ENCODE results near the gene CIART. TPM values are rescaled to one million over a fixed set of nuclear protein-coding genes. Genes with fewer than 3 reads are reported as not detected.
"Not testable (repeated sequence)": the region's sequence is repeated elsewhere in the genome, so short reads cannot be mapped to it uniquely, and the experiment has no call there.

CIART gene
- total RNA-seq, 4 donors from 2014 or later = 2.9 to 7.9 (median 5.4) TPM

DNA sequence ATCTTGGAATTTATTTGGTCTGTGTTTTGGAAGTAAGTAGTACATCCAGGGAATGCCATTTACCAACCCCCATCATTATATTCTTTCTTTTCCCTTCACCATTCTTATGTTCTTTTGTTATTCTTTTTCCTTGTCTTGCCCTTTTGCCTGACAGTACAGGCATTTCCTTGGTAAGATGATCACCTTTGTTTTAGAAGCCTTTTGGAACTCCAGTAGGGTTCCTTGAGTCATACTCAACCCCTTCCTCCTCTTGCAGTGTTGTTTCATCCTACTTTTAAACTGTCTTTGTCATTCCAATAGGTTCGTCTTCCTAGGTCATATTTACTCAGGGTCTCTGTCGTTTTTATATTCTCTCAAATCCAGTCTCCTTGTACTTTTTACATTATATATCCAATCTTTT is 20.5 kb downstream of the CIART start:
- peaks cover 15% of the 10 kb centered on the region in 2 donors for H3K36me3 ChIP-seq
- TF ChIP-seq, protein P1, sequence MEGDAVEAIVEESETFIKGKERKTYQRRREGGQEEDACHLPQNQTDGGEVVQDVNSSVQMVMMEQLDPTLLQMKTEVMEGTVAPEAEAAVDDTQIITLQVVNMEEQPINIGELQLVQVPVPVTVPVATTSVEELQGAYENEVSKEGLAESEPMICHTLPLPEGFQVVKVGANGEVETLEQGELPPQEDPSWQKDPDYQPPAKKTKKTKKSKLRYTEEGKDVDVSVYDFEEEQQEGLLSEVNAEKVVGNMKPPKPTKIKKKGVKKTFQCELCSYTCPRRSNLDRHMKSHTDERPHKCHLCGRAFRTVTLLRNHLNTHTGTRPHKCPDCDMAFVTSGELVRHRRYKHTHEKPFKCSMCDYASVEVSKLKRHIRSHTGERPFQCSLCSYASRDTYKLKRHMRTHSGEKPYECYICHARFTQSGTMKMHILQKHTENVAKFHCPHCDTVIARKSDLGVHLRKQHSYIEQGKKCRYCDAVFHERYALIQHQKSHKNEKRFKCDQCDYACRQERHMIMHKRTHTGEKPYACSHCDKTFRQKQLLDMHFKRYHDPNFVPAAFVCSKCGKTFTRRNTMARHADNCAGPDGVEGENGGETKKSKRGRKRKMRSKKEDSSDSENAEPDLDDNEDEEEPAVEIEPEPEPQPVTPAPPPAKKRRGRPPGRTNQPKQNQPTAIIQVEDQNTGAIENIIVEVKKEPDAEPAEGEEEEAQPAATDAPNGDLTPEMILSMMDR (IDR thresholded peaks at IDR 0.05) = no peak
- TF ChIP-seq POLR2A (IDR thresholded peaks at IDR 0.05) = no peak
- WGBS, 2 donors = 82 to 87% methylated on average over 2 of the region's 2 CpGs
- DNase-seq = no peak
- H3K9me3 ChIP-seq = no peaks in the 10 kb centered on the region
- H3K4me3 ChIP-seq (replicated peaks in 1 of 3) = no peak overlapping the region
- no peaks in the 10 kb centered on the region for H3K27me3 ChIP-seq
- H3K4me1 ChIP-seq = no peaks in the 10 kb centered on the region
- no peak overlapping the region for H3K27ac ChIP-seq
- intact Hi-C loops (cut with DNase I) = no loop called here

DNA sequence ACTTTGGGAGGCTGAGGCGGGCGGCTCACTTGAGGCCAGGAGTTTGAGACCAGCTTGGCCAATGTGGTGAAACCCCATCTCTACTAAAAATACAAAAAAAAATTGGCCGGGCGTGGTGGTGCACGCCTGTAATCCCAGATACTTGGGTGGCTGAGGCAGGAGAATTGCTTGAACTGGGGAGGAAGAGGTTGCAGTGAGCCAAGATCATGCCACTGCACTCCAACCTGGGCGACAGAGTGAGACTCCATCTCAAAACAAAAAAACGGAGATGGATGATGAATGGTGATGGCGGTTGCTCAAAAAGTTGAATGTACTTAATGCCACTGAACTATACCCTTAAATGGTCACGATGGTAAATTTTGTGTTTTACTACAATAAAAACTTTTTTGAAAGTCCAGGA is 26.2 kb downstream of the CIART start:
- H3K27me3 ChIP-seq; H3K9me3 ChIP-seq; H3K4me3 ChIP-seq (replicated peaks in 1 of 3); intact Hi-C loops (cut with DNase I); H3K36me3 ChIP-seq; H3K4me1 ChIP-seq; H3K27ac ChIP-seq; DNase-seq: not testable (repeated sequence)
- WGBS, 2 donors = 94 to 95% methylated on average over 9 of the region's 9 CpGs

DNA sequence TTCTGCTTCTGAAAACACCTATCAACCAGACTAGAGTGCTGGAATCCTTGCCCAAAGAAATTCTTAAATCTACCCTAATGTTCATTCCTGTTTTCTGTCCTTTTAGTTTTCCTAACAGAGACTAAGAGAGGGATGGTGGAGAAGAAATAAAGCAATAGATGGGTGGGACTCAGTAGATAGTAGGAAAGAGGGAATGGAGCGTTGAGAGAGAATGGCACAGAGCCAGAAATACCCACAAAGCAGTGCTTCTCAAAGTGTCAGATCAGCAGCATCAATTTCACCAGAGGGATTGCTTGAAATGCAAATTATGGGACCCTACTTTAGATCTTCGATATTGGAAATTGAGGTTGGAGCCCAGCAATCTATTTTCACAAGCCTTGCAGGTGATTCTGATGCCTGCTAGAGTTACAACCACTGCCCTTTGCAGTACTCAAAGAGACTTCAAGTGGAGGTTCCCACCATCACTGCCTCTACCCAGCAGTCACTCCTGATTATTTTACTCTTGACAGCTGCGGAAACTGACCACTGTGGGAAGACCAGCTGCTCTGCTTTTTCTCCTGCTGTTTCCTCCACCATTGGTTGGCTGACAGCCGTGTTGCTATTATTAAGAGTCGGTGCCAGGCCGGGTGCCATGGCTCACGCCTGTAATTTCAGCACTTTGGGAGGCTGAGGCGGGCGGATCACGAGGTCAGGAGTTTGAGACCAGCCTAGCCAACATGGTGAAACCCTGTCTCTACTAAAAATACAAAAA is 27.6 kb downstream of the CIART start:
- Histone ChIP-seq H3K4me3 (replicated peaks in 1 of 3) (no peak overlapping the region), H3K27ac (no peak overlapping the region), H3K27me3 (no peaks in the 10 kb centered on the region), H3K9me3 (no peaks in the 10 kb centered on the region), H3K36me3 (peaks cover 0 to 4% of the 10 kb centered on the region in 2 donors), H3K4me1 (no peaks in the 10 kb centered on the region)
- no peak for DNase-seq
- WGBS, 2 donors = 86 to 94% methylated on average over 10 of the region's 10 CpGs
- TF ChIP-seq, protein P1 (IDR thresholded peaks at IDR 0.05) = no peak
- TF ChIP-seq POLR2A (IDR thresholded peaks at IDR 0.05) = no peak
- intact Hi-C loops (cut with DNase I) = no loop called here

DNA sequence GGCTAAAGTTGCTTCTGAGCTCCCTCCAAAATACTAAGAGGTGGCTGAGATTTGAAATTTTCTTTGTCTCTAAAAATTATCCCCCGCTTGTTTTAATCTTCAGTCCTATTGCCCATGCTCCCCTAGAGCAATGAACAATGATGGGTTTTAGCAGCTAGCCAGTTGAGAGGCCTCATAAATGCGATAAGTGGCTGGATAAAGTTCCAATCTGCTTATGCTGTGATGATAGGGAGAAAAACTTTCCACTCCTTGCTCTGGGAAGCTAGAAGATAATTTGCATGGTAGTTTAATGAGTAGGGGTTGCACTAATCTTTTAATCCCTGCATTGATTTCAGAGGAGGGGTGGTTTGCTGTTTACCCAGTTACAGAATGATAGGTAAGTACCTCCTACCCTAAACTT is 29.4 kb downstream of the CIART start:
- Histone ChIP-seq H3K4me3 (replicated peaks in 1 of 3) (no peak overlapping the region), H3K27me3 (no peaks in the 10 kb centered on the region), H3K27ac (no peak overlapping the region), H3K4me1 (no peaks in the 10 kb centered on the region), H3K36me3 (peaks cover 0 to 4% of the 10 kb centered on the region in 2 donors), H3K9me3 (no peaks in the 10 kb centered on the region)
- no peak for DNase-seq
- TF ChIP-seq, protein P1 (IDR thresholded peaks at IDR 0.05) = no peak
- TF ChIP-seq POLR2A (IDR thresholded peaks at IDR 0.05) = no peak
- 86 to 92% methylated on average over 2 of the region's 2 CpGs for WGBS, 2 donors
- intact Hi-C loops (cut with DNase I) = no loop called here

DNA sequence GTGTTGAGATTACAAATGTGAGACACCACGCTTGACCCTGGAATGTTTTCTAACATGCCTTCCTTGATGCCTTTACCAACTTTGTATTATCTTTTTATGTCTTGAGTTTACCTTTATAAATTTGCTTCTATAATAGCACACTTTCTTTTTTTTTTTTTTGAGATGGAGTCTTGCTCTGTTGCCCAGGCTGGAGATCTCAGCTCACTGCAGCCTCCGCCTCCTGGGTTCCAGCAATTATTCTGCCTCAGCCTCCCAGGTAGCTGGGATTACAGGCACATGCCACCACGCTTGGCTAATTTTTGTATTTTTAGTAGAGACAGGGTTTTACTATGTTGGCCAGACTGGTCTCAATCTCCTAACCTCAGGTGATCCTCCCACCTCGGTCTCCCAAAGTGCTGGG is 32.3 kb downstream of the CIART start:
- H3K27ac ChIP-seq; H3K4me1 ChIP-seq; H3K27me3 ChIP-seq; intact Hi-C loops (cut with DNase I); DNase-seq; H3K9me3 ChIP-seq; H3K4me3 ChIP-seq (replicated peaks in 1 of 3); H3K36me3 ChIP-seq: not testable (repeated sequence)
- 95 to 97% methylated on average over 4 of the region's 4 CpGs for WGBS, 2 donors

DNA sequence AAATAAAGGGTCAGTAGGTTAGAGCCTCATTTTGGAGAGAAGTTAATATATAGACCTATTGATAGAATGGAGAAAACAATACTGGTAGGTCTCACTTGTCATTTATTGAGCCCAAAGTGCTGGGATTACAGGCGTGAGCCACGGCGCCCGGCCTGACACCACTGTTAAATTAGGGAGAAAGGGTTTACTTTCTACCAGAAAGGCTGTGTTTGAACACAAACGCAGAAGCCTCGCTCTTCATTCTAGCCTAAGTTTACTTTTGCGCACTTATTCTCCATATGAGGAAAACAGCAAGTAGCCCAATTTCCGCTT is 38.3 kb downstream of the CIART start:
- WGBS, 2 donors = 78 to 86% methylated on average over 8 of the region's 8 CpGs
- no peak for DNase-seq

More for the DNA sequence above, 38.3 kb downstream of the CIART start:
- Histone ChIP-seq H3K27me3 (no peaks in the 10 kb centered on the region), H3K4me3 (replicated peaks in 1 of 3) (peak overlapping the region in 2 of 3 donors; percentile 62 to 75), H3K4me1 (peaks cover 7 to 9% of the 10 kb centered on the region in 2 donors), H3K27ac (peak overlapping the region; percentile 81 to 91 (median 85)), H3K36me3 (peaks cover 8 to 10% of the 10 kb centered on the region in 2 donors), H3K9me3 (no peaks in the 10 kb centered on the region)
- intact Hi-C loops (cut with DNase I) = no loop called here
- TF ChIP-seq, protein P1 (IDR thresholded peaks at IDR 0.05) = no peak
- no peak for TF ChIP-seq POLR2A (IDR thresholded peaks at IDR 0.05)
